ENCODE results near the gene SPINK13.

The SPINK13 gene

DNA sequence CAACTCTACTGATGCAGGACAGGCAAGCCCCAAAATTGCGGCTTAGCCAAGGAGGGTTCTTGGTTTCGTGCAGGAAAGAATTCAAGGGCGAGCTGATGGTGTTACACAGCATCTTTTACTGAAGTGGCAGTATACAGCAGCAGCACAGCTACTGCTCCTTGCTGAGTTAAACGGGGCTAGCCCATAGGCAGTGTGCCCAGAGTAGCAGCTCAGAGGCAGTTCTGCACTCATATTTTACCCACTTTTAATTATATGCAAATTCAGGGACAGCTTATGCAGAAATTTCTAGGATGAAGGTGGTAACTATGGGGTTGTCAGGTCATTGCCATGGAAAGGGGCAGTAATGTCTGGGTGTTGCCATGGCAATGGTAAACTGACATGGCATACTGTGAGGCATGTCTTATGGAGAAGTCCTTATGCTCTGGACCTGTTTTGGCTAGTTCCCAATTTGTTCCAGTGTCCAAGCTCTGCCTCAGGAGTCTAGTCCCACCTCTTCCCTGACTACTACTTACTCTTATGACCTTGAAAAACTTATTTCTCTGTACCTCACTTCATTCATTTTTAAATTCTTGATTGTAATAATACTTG is 64.8 kb downstream of the SPINK13 start:
- Histone ChIP-seq H3K4me1 (ENCODE audit: insufficient read depth, low read length) (peaks cover 17% of the 10 kb centered on the region), H3K4me3 (ENCODE audit: low read length) (no peak overlapping the region), H2AFZ (ENCODE audit: low read depth, low read length) (no peak overlapping the region), H3K36me3 (ENCODE audit: insufficient read depth, low read length) (no peaks in the 10 kb centered on the region), H3K9me3 (ENCODE audit: low read length) (no peaks in the 10 kb centered on the region), H3K27me3 (ENCODE audit: insufficient read depth, low read length) (no peaks in the 10 kb centered on the region)

DNA sequence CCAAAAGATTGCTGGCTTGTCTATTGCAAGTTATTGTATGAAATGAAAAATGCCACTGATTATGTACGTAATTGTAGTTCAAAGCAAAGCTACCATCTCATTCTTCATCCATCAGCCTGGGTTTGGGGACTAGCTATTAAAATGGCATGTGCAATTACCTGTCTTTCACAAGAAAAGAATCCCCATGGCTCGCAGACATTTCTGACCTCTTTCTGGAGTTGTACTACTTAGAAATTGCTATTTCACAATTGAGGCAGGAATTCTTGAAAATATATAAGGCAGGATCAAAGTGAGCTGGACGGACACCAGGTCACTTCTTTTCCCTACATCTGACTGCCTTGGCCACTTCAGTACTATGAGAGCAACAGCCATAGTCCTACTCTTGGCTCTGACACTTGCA is 66.7 kb downstream of the SPINK13 start, which contains the start of gene SPINK9:
Gene SPINK9 (plus strand): TSS at position 301 of the 400 bp plus-strand sequence. CDS start 55 bp downstream, at position 356.
- Histone ChIP-seq H3K4me1 (ENCODE audit: insufficient read depth, low read length) (peaks cover 17% of the 10 kb centered on the region), H2AFZ (ENCODE audit: low read depth, low read length) (no peak within 1 kb of the TSS), H3K4me3 (ENCODE audit: low read length) (no peak within 1 kb of the TSS), H3K27me3 (ENCODE audit: insufficient read depth, low read length) (no peaks in the 10 kb centered on the region), H3K9me3 (ENCODE audit: low read length) (no peaks in the 10 kb centered on the region), H3K36me3 (ENCODE audit: insufficient read depth, low read length) (no peaks in the 10 kb centered on the region)
